Fibroblast of lung (primary cell): ENCODE data around the gene GFM1. TPM values are rescaled to one million over a fixed set of nuclear protein-coding genes. Genes with fewer than 3 reads are reported as not detected.

Experiments used
- DNase-seq, 2 donors: peaks; one replicate each; pipeline versions ENCODE4 v3.0.0 to v3.0.0-alpha.2; 2010; ENCODE audit warnings: low read depth in 2 of 2
- H2AFZ ChIP-seq: 2 replicates; pipeline ENCODE4 v1.5.1; 2012; ENCODE audit warnings: low read length, control low read depth, inconsistent platforms
- H3K27ac ChIP-seq: 2 replicates; pipeline ENCODE4 v1.5.1; 2011; ENCODE audit warnings: low read length, control low read depth; ENCODE audit not compliant: insufficient read depth
- H3K27me3 ChIP-seq: 2 replicates; pipeline ENCODE4 v1.5.1; 2011; ENCODE audit warnings: mild to moderate bottlenecking, low read length; ENCODE audit not compliant: control insufficient read depth, insufficient read depth
- H3K36me3 ChIP-seq: 2 replicates; pipeline ENCODE4 v1.5.1; 2011; ENCODE audit warnings: low read length; ENCODE audit not compliant: control insufficient read depth, insufficient read depth
- H3K4me1 ChIP-seq: 2 replicates; pipeline ENCODE4 v1.5.1; 2011; ENCODE audit warnings: low read length; ENCODE audit not compliant: control insufficient read depth, insufficient read depth; ENCODE audit errors: extremely low read depth
- H3K4me2 ChIP-seq: 2 replicates; pipeline ENCODE4 v1.5.1; 2011; ENCODE audit warnings: low read length, control low read depth; ENCODE audit not compliant: insufficient read depth; ENCODE audit errors: extremely low read depth
- H3K4me3 ChIP-seq, 4 experiments: fragments of 200-600 bp in 1 of 4; sonication (generic) in 1 of 4; replicated peaks in 1 of 4; 2 replicates each; pipeline ENCODE4 v1.5.1; 2011 to 2016; ENCODE audit warnings: low read length in 4 of 4, low read depth in 3 of 4, mild to moderate bottlenecking in 3 of 4, control low read depth in 2 of 4, inconsistent platforms in 1 of 4, mixed read lengths in 1 of 4; ENCODE audit not compliant: insufficient read depth in 1 of 4; ENCODE audit errors: control extremely low read depth in 1 of 4
- H3K79me2 ChIP-seq: 2 replicates; pipeline ENCODE4 v1.5.1; 2012; ENCODE audit warnings: mild to moderate bottlenecking, low read length, inconsistent platforms; ENCODE audit not compliant: control insufficient read depth, insufficient read depth
- H3K9ac ChIP-seq: 2 replicates; pipeline ENCODE4 v1.5.1; 2011; ENCODE audit warnings: mild to moderate bottlenecking, low read length, control low read depth; ENCODE audit not compliant: insufficient read depth
- H3K9me3 ChIP-seq: 2 replicates; pipeline ENCODE4 v1.5.1; 2012; ENCODE audit warnings: low read depth, low read length; ENCODE audit not compliant: control insufficient read depth, insufficient read depth
- H4K20me1 ChIP-seq: 2 replicates; pipeline ENCODE4 v1.5.1; 2011; ENCODE audit warnings: low read length; ENCODE audit not compliant: control insufficient read depth, insufficient read depth; ENCODE audit errors: extremely low read depth
- EZH2 ChIP-seq: IDR thresholded peaks from 2 replicates; pipeline ENCODE4 v1.5.1; 2012; ENCODE audit warnings: low read length, control low read depth, mild to moderate bottlenecking; ENCODE audit errors: missing control alignments
- polyA plus RNA-seq, 2 donors: library from polyadenylated mRNA; depleted of rRNA in 1 of 2; stranded (reverse) in 1 of 2; unstranded in 1 of 2; fragments of >200 nt; gene quantifications; 2 replicates each; pipeline ENCODE4 v1.2.1, GENCODE V29; 2011 to 2012; ENCODE audit warnings: missing spikeins in 1 of 2
- total RNA-seq: library from RNA; depleted of rRNA; stranded (reverse); fragments of >200 nt; gene quantifications from 2 replicates; pipeline ENCODE4 v1.2.1, GENCODE V29; 2014
- TF ChIP-seq, protein P1 (sequence below), 2 donors: IDR thresholded peaks in 1 of 2; conservative IDR thresholded peaks in 1 of 2; 1 replicate in 1 of 2; 2 replicates in 1 of 2; pipeline ENCODE4 v1.5.1; 2011 to 2012; ENCODE audit warnings: low read length in 2 of 2, control low read depth in 1 of 2, inconsistent platforms in 1 of 2, low read depth in 1 of 2, mild to moderate bottlenecking in 1 of 2

GFM1 gene
- total and polyA plus RNA-seq, 2 donors (not counting 1 experiment from before 2014, with no cell fraction given), result 30.5 to 38.6 TPM

DNA sequence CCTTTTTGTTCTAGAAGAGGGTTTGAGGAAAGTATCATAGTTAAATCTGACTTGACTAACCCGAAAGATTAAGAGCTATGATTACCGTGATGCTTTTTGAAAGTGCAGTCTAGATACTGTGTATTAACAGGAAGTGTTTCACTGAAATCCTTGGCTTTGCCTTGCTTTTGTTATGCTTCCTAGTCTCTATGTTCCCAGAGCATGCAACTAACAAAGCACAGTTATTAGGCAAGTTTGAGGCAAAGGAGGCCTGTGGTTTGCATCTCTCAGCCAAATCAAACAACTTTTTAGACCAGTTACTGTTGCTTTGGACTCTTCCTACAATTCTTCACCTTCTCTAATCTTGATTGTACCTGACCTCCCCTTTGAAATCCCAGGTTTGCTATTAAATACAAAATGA, 24.2 kb downstream of the GFM1 start:
- TF ChIP-seq EZH2, result no peak
- TF ChIP-seq, protein P1, sequence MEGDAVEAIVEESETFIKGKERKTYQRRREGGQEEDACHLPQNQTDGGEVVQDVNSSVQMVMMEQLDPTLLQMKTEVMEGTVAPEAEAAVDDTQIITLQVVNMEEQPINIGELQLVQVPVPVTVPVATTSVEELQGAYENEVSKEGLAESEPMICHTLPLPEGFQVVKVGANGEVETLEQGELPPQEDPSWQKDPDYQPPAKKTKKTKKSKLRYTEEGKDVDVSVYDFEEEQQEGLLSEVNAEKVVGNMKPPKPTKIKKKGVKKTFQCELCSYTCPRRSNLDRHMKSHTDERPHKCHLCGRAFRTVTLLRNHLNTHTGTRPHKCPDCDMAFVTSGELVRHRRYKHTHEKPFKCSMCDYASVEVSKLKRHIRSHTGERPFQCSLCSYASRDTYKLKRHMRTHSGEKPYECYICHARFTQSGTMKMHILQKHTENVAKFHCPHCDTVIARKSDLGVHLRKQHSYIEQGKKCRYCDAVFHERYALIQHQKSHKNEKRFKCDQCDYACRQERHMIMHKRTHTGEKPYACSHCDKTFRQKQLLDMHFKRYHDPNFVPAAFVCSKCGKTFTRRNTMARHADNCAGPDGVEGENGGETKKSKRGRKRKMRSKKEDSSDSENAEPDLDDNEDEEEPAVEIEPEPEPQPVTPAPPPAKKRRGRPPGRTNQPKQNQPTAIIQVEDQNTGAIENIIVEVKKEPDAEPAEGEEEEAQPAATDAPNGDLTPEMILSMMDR (conservative IDR thresholded peaks at IDR 0.05 in 1 of 2, IDR thresholded peaks at IDR 0.05 in 1 of 2; ENCODE audit: low read depth in 1 of 2, low read length in 2 of 2), result no peak
- Histone ChIP-seq H2AFZ (no peak overlapping the region), H3K4me1 (peaks cover 9% of the 10 kb centered on the region), H3K9ac (no peak overlapping the region), H3K27me3 (no peaks in the 10 kb centered on the region), H3K36me3 (peaks cover 3% of the 10 kb centered on the region), H3K4me2 (peak overlapping the region; percentile 38), H3K4me3 (peak overlapping the region in 2 of 4 experiments; percentile 86 to 88), H3K79me2 (peaks cover 17% of the 10 kb centered on the region), H4K20me1 (no peaks in the 10 kb centered on the region), H3K27ac (no peak overlapping the region), H3K9me3 (no peaks in the 10 kb centered on the region)
- peak; percentile 76 to 90 for DNase-seq

DNA sequence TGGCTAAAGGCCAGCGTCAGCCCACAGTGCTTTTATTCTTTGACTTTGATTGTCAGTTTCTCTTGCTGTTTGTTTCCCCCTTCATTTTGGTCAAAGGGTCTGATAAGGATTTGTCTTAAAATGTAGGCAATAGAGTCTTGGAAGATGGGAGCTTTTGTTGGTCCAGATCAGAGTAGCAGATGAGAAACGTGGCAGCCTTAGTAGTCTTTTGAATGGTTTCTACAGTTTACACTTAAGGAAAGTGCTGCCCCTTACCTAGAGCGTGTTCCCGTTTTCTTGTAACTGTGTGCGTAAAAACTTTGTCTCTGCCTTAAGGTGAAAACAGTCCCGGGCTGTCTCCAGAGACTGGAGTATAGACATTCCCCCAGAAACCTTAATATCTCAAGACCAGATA, 27.5 kb downstream of the GFM1 start:
- Histone ChIP-seq H3K27ac (peak overlapping the region; percentile 87), H3K9ac (peak overlapping the region; percentile 81), H3K27me3 (no peaks in the 10 kb centered on the region), H3K9me3 (no peaks in the 10 kb centered on the region), H3K4me1 (peaks cover 9% of the 10 kb centered on the region), H3K36me3 (no peaks in the 10 kb centered on the region), H3K4me3 (peak overlapping the region; percentile 86 to 89 (median 88)), H4K20me1 (no peaks in the 10 kb centered on the region), H2AFZ (peak overlapping the region; percentile 50), H3K79me2 (peaks cover 17% of the 10 kb centered on the region), H3K4me2 (peak overlapping the region; percentile 99)
- peak in 1 of 2 donors; percentile 9 for DNase-seq
- TF ChIP-seq, protein P1 (conservative IDR thresholded peaks at IDR 0.05 in 1 of 2, IDR thresholded peaks at IDR 0.05 in 1 of 2; ENCODE audit: low read depth in 1 of 2, low read length in 2 of 2), result no peak
- no peak for TF ChIP-seq EZH2

DNA sequence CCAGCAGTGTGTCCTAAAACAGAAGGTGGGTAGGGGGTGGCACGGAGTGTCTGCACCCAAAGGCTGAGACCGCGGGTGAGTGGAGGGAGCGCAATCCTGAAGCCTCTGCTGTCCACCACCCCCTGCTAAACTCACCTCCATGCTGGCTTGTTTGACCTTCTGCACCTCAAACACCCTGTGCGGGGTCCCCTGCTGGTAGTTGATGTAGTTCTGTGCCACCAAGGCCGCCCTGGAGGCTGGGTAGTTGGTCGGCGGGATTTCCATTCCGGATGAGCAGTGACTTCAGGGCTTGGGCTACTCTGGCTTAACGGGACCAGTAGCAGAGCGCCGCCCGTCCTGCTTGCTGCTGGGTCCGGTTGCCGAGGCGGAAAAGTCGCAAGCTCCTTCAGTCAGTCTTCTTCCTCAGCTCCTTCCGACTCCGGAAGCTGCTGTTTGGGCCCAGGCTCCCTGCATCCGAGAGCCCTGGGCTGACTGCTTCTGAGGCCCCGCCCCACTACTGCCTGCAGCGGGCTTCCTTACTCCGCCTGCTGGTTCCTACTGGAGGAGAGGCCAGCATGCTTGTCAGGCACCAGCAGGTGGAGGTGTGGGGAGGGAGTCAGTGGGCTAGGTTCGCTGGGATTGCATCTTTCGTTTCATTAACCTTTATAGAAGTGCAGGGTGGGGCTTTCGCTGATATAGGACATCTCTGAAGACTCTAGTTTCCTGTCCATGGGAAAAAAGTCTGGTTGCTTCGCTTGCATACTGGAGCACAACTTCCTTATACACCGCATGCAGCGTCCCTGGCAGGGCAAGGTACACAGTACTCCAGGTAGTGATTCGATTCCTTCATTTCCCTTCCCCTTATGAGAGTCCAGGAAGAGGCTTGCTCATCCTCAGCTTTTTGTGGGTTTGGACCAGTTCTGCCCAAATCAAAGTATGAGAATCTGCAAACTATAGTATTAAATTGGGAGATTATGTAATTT, 28.2 kb downstream of the GFM1 start, which contains the start of gene LXN:
TSS of gene LXN (minus strand) at position 434 of the 962 bp plus-strand sequence. CDS start at position 264, 170 bp downstream.
- peaks cover 17% of the 10 kb centered on the region for H3K79me2 ChIP-seq
- peak; percentile 79 to 86 for DNase-seq
- H3K27ac ChIP-seq, result peak within 1 kb of the TSS; percentile 87
- H2AFZ ChIP-seq, result peak within 1 kb of the TSS; percentile 50
- peaks cover 9% of the 10 kb centered on the region for H3K4me1 ChIP-seq
- TF ChIP-seq, protein P1 (conservative IDR thresholded peaks at IDR 0.05 in 1 of 2, IDR thresholded peaks at IDR 0.05 in 1 of 2; ENCODE audit: low read depth in 1 of 2, low read length in 2 of 2), result peak; percentile 89 to 90
- no peak for TF ChIP-seq EZH2
- no peaks in the 10 kb centered on the region for H4K20me1 ChIP-seq
- H3K27me3 ChIP-seq, result no peaks in the 10 kb centered on the region
- H3K4me2 ChIP-seq, result peak within 1 kb of the TSS; percentile 99
- peak within 1 kb of the TSS; percentile 81 for H3K9ac ChIP-seq
- H3K36me3 ChIP-seq, result no peaks in the 10 kb centered on the region
- peak within 1 kb of the TSS; percentile 86 to 89 (median 88) for H3K4me3 ChIP-seq
- H3K9me3 ChIP-seq, result no peaks in the 10 kb centered on the region
